Fibroblast of lung (primary cell): ENCODE data around the gene MYL12A.

Experiments
- EZH2 ChIP-seq: IDR thresholded peaks from 2 replicates; pipeline ENCODE4 v1.5.1; 2012; ENCODE audit warnings: low read length, control low read depth, mild to moderate bottlenecking; ENCODE audit errors: missing control alignments
- TF ChIP-seq, protein P1 (sequence below), 2 donors: IDR thresholded peaks in 1 of 2; conservative IDR thresholded peaks in 1 of 2; 1 replicate in 1 of 2; 2 replicates in 1 of 2; pipeline ENCODE4 v1.5.1; 2011 to 2012; ENCODE audit warnings: low read length in 2 of 2, control low read depth in 1 of 2, inconsistent platforms in 1 of 2, low read depth in 1 of 2, mild to moderate bottlenecking in 1 of 2

- TF ChIP-seq, protein P1, sequence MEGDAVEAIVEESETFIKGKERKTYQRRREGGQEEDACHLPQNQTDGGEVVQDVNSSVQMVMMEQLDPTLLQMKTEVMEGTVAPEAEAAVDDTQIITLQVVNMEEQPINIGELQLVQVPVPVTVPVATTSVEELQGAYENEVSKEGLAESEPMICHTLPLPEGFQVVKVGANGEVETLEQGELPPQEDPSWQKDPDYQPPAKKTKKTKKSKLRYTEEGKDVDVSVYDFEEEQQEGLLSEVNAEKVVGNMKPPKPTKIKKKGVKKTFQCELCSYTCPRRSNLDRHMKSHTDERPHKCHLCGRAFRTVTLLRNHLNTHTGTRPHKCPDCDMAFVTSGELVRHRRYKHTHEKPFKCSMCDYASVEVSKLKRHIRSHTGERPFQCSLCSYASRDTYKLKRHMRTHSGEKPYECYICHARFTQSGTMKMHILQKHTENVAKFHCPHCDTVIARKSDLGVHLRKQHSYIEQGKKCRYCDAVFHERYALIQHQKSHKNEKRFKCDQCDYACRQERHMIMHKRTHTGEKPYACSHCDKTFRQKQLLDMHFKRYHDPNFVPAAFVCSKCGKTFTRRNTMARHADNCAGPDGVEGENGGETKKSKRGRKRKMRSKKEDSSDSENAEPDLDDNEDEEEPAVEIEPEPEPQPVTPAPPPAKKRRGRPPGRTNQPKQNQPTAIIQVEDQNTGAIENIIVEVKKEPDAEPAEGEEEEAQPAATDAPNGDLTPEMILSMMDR (conservative IDR thresholded peaks at IDR 0.05 in 1 of 2, IDR thresholded peaks at IDR 0.05 in 1 of 2; ENCODE audit: low read depth in 1 of 2, low read length in 2 of 2): peak; percentile 88 to 93
- TF ChIP-seq EZH2: no peak
Observed at GRCh38 chr18:3245853-3246634, 1.6 kb upstream of the MYL12A start.
